GM12892 (cell line): ENCODE measurements around the gene DPP4.
"Not testable (repeated sequence)": the region's sequence is repeated elsewhere in the genome, so short reads cannot be mapped to it uniquely, and the experiment has no call there.

ENCODE experiments used
- POLR2A ChIP-seq: IDR thresholded peaks from 2 replicates; pipeline ENCODE4 v1.6.1; 2011; ENCODE audit warnings: low read depth, low read length, control low read depth
- POLR2AphosphoS5 ChIP-seq: IDR thresholded peaks from 2 replicates; pipeline ENCODE4 v1.6.1; 2011; ENCODE audit warnings: low read depth, low read length, control low read depth
- TAF1 ChIP-seq: IDR thresholded peaks from 2 replicates; pipeline ENCODE4 v1.6.1; 2011; ENCODE audit warnings: low read depth, mild to moderate bottlenecking, control low read depth, low read length, borderline replicate concordance

GRCh38 chr2:161977926-161978325 is 96.1 kb downstream of the DPP4 start:
- TF ChIP-seq TAF1, POLR2A, POLR2AphosphoS5: not testable (repeated sequence)
